Nucleus accumbens (tissue), 56 donors: Measurements from ENCODE around the gene FSHB.
"Not testable (repeated sequence)": the region's sequence is repeated elsewhere in the genome, so short reads cannot be mapped to it uniquely, and the experiment has no call there.

Source experiments
- DNase-seq, 56 donors: peaks; one replicate each; lab custom pipeline; 2025; lab: John Stamatoyannopoulos, UW

Gene FSHB

DNA sequence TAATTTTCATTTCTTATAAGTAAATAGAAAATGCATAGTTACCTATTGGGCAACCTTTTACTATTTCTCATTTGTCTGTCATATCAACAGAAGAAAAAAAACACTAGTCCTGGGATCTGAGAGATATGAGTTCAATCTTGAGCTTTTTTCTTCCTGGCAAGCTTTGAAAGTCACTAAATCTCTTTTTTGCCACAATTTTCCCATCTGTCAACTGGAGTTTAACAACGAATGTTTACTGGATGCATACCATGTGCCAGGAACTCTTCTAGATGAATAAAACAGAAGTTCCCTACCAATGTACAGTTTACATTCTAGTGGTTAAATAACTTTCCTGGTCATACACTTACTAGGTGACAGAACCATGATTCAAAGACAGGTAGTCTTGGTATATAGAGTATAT is 31.0 kb downstream of the FSHB start:
- no peak for DNase-seq

DNA sequence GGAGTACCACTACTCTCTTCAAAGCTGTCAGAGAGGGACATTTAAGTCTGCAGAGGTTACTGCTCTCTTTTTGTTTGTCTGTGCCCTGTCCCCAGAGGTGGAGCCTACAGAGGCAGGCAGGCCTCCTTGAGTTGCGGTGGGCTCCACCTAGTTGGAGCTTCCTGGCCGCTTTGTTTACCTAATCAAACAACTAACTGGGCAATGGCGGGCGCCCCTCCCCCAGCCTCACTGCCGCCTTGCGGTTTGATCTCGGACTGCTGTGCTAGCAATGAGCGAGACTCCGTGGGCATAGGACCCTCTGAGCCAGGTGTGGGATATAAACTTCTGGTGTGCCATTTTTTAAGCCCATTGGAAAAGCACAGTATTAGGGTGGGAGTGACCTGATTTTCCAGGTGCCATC is 37.8 kb downstream of the FSHB start:
- not testable (repeated sequence) for DNase-seq

DNA sequence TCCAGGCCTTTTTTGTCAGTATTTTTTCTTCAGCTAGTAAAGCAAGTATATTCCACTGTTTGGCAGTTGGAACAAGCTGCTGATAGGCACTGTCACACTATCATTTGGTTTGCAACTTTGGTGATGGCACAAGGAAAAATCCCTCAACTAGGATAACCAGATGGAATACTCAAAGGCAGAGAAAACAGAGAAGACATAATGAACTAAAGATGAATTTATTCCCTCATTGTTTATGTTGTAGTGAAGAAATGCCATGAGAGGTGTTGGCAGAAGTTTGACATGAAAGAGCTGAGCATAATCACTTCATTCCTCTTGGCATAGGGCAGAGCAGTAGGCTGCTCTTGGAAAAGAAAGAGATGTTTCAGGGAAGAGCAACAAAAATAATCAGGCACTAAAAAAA is 39.9 kb downstream of the FSHB start:
- no peak for DNase-seq

DNA sequence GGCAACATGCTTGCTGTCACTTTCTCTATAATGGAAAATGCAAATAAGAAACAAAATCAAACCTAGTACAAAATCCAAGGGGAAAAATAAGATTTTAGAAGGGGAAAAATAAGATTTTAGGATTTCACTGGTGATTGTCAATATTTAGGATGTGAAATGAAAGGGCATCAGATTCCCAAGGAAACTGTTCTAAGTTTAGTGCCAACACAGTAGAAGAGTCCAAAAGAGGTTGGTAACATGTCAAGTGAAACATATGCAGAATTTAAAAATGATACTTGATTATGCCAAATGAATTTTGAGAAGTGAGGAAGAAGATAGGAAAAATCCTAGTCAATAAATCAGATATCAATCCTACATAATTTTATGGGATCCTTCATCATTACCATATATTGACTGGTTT is 46.4 kb downstream of the FSHB start:
- DNase-seq = no peak

DNA sequence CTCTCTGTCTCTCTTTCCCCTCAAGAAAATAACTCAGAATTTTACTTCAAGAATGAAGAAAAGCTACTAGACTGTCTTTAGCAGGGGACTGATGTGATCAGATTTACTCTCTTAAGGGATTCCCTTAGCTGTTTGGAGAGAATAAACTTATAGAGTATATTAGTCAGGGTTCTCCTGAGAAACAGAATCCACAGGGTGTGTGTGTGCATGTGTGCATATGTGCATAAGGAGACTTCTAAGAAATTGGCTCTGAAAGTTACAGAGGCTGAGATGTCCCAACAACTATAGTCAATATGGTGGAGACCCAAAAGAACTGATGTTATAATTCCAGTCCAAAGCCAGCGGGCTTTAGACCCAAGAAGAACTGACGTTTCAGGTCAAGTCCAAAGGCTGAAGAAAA is 49.0 kb downstream of the FSHB start:
- DNase-seq = no peak

DNA sequence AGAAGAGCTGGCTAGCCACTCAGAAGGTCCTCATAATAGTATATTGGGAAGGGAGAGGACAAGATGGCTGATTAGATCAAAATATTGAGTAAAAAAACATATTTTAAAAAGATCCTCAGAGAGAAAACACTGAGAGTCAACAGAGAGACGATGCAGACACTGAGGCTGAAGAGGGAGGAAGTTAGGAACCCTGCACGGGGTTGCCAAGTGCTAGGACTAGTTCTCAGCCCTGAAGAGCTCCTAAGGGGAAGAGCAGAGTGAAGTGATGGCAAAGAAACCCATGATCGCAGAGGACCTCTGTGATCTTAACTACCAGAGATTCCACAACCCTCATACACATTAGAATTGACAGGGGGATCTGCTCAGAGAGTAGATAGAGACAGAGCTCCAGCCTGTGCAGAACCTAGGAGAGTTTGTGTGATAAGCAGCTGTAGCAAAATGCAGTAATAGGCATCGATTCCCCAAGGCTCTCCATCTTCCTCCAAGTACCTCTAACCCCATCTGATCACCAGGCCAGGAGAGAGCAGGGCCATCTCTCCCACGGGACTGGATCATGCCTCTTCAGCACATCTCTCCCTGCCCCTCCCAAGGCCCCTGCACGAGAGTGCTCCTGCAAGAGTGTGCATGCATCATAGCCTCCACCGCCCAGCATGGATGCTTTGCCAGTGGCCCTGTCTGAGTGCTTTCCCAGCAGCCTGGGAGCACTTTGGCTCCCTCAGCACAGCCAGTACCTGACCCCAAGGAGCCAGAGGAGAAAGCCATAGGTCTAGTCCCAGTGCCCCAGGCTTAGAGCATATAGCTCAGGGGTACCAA is 50.9 kb downstream of the FSHB start:
- no peak for DNase-seq

DNA sequence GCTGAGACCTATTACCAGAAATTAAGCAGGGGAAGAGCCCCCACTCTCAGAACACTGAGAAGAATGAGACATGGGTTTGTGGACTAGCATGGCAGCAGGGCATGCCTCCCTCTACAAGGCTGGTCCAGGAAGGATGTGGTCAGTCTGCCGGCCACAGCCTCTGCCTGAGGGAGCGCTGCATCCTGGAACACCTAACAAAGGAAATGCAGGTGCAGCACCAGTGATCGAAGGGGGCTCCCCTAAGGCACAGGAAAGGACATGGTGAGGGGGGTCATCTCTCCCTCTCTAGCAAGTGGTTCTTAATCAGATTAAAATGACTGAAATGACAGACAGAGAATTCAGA is 51.4 kb downstream of the FSHB start:
- DNase-seq = no peak
